HepG2 (cell line): ENCODE data around the gene COL8A1. TPM values are rescaled to one million over a fixed set of nuclear protein-coding genes. Genes with fewer than 3 reads are reported as not detected.

ENCODE experiments used
- ATAC-seq: fragments of 200-7000 bp; cut with Tn5 transposase; 3 replicates; pipeline ENCODE4 v1.9.1; 2020; ENCODE audit warnings: mild to moderate bottlenecking, moderate library complexity
- BruUV-seq: library from RNA; stranded (reverse); fragments of 400-500 nt; replicated peaks from 2 replicates; lab custom pipeline; 2021; lab: Mats Ljungman, UMichigan
- CTCF ChIA-PET: fragments of 300-600 bp; formaldehyde crosslinking; extraction: SDS; loops from one replicate; lab custom pipeline; 2021; ENCODE audit warnings: low total read pairs, inconsistent platforms, low intra/inter-chr PET ratio; lab: Yijun Ruan, JAX
- POLR2A ChIA-PET: fragments of 350-600 bp; sonication (Branson Sonifier 250); formaldehyde crosslinking; loops from one replicate; lab custom pipeline; 2020; ENCODE audit warnings: antibody characterized with exemption, inconsistent platforms; lab: Yijun Ruan, JAX
- DNase-seq: peaks from one replicate; pipeline ENCODE4 v3.0.0-alpha.2; 2015; ENCODE audit warnings: low spot score
- FAIRE-seq: peaks from 3 replicates; lab custom pipeline; 2011; peaks lifted over from hg19 to GRCh38; lab: Jason Lieb, UNC
- H2AFZ ChIP-seq: one replicate; pipeline ENCODE4 v1.6.1; 2011; ENCODE audit warnings: low read length, inconsistent platforms
- H3K27ac ChIP-seq: fragments of 300-600 bp; 3 replicates; pipeline ENCODE4 v1.8.0; 2011; ENCODE audit warnings: mixed run types, mild to moderate bottlenecking, mixed read lengths, low read length, inconsistent platforms; ENCODE audit not compliant: insufficient read depth; ENCODE audit errors: extremely low read length
- H3K27me3 ChIP-seq, 2 experiments: fragments of 200-600 bp in 1 of 2; 2 replicates in 1 of 2; 3 replicates in 1 of 2; pipeline versions ENCODE4 v1.6.0 to v1.8.0; 2011; ENCODE audit warnings: low read length in 2 of 2, mild to moderate bottlenecking in 2 of 2, moderate library complexity in 2 of 2, inconsistent platforms in 1 of 2; ENCODE audit not compliant: insufficient read depth in 2 of 2, control insufficient read depth in 1 of 2
- H3K36me3 ChIP-seq, 2 experiments: fragments of 200-600 bp in 1 of 2; replicated peaks in 1 of 2; 2 replicates in 1 of 2; 3 replicates in 1 of 2; pipeline versions ENCODE4 v1.5.1 to v1.8.0; 2011; ENCODE audit warnings: low read length in 2 of 2, inconsistent platforms in 1 of 2; ENCODE audit not compliant: insufficient read depth in 2 of 2, control insufficient read depth in 1 of 2
- H3K4me1 ChIP-seq: 2 replicates; pipeline ENCODE4 v1.5.1; 2012; ENCODE audit warnings: low read length, inconsistent platforms; ENCODE audit not compliant: insufficient read depth
- H3K4me2 ChIP-seq: 2 replicates; pipeline ENCODE4 v1.6.0; 2011; ENCODE audit warnings: low read depth, low read length, inconsistent platforms
- H3K4me3 ChIP-seq, 3 experiments: fragments of 200-600 bp in 1 of 3; sonication (generic), shearing (Covaris generic) in 1 of 3; replicated peaks in 1 of 3; 2 replicates each; pipeline ENCODE4 v1.5.1; 2011 to 2016; ENCODE audit warnings: low read length in 3 of 3, inconsistent platforms in 2 of 3, low read depth in 2 of 3, mild to moderate bottlenecking in 2 of 3, control low read depth in 1 of 3, mixed read lengths in 1 of 3; ENCODE audit not compliant: insufficient read depth in 1 of 3
- H3K79me2 ChIP-seq: one replicate; pipeline ENCODE4 v1.6.1; 2011; ENCODE audit warnings: low read length, inconsistent platforms; ENCODE audit not compliant: insufficient read depth
- H3K9ac ChIP-seq: 2 replicates; pipeline ENCODE4 v1.6.0; 2011; ENCODE audit warnings: mild to moderate bottlenecking, low read depth, low read length, inconsistent platforms; ENCODE audit not compliant: insufficient read depth
- H3K9me3 ChIP-seq: 2 replicates; pipeline ENCODE4 v1.5.1; 2012; ENCODE audit warnings: mild to moderate bottlenecking, low read length
- H4K20me1 ChIP-seq: 2 replicates; pipeline ENCODE4 v1.6.0; 2011; ENCODE audit warnings: inconsistent platforms, mild to moderate bottlenecking, low read length, moderate library complexity; ENCODE audit not compliant: insufficient read depth
- ARNT2 ChIP-seq: sonication (generic); formaldehyde crosslinking; IDR thresholded peaks from 2 replicates; pipeline ENCODE4 v1.8.0; 2022; ENCODE audit warnings: mild to moderate bottlenecking, low read depth, missing genetic modification reagents, moderate library complexity
- KIAA2018 ChIP-seq: sonication (generic); formaldehyde crosslinking; IDR thresholded peaks from 2 replicates; pipeline ENCODE4 v1.5.0; 2020; ENCODE audit warnings: mild to moderate bottlenecking, missing genetic modification reagents, borderline replicate concordance
- PCBP2 ChIP-seq: fragments of 200-400 bp; formaldehyde crosslinking; optimal IDR thresholded peaks from 2 replicates; pipeline ENCODE3; 2018; ENCODE audit warnings: low read length, low read depth; ENCODE audit not compliant: poor library complexity, severe bottlenecking
- PHF20 ChIP-seq: sonication (generic); formaldehyde crosslinking; IDR thresholded peaks from 2 replicates; pipeline ENCODE4 v1.5.0; 2020; ENCODE audit warnings: mild to moderate bottlenecking, missing genetic modification reagents
- ZNF331 ChIP-seq: sonication (generic); formaldehyde crosslinking; IDR thresholded peaks from 2 replicates; pipeline ENCODE4 v1.4.0; 2020; ENCODE audit warnings: missing genetic modification reagents
- ZNF567 ChIP-seq: sonication (generic); formaldehyde crosslinking; IDR thresholded peaks from 2 replicates; pipeline ENCODE4 v1.8.1; 2023; ENCODE audit warnings: mild to moderate bottlenecking, missing genetic modification reagents, borderline replicate concordance
- ZNF615 ChIP-seq: sonication (generic); formaldehyde crosslinking; IDR thresholded peaks from 2 replicates; pipeline ENCODE4 v1.5.0; 2020; ENCODE audit warnings: mild to moderate bottlenecking, missing genetic modification reagents, borderline replicate concordance
- ZNF619 ChIP-seq: sonication (generic); formaldehyde crosslinking; IDR thresholded peaks from 2 replicates; pipeline ENCODE4 v1.4.0; 2020; ENCODE audit warnings: mild to moderate bottlenecking, missing genetic modification reagents
- WGBS: methylation state at CpG from one replicate; pipeline ENCODE4 v1.1.6; 2017; ENCODE audit warnings: low lambda C conversion rate; 5-methylcytosine and 5-hydroxymethylcytosine counted together
- in situ Hi-C: cut with HindIII; loops from 2 replicates; pipeline ENCODE4 v1.10.0; 2017; ENCODE audit warnings: low pct_unique_long_range_greater_than_20kb; ENCODE audit not compliant: extremely low pct_ligation_motif_present
- intact Hi-C: fragments of 100-400 bp; cut with micrococcal nuclease; formaldehyde crosslinking; loops from one replicate; pipeline ENCODE4 v1.10.0; 2022; ENCODE audit not compliant: unreplicated experiment
- polyA plus RNA-seq, 8 experiments: library from polyadenylated mRNA; depleted of rRNA in 3 of 8; stranded (reverse) in 7 of 8; unstranded in 1 of 8; fragments of >200 nt; fragmentation: Illumina TruSeq in 4 of 8; extraction: Trizol in 4 of 8; gene quantifications; 2 replicates each; pipeline versions ENCODE4 v1.2.1 to v1.2.3, GENCODE V29; 2011 to 2016; ENCODE audit warnings: low read depth in 4 of 8, missing spikeins in 1 of 8, mixed read lengths in 1 of 8; ENCODE audit not compliant: insufficient read depth in 1 of 8
- total RNA-seq, 5 experiments: library from RNA; depleted of rRNA; stranded (reverse); fragments of >200 nt; fragmentation: Illumina TruSeq; extraction: Trizol; gene quantifications; 2 replicates each; pipeline ENCODE4 v1.2.3, GENCODE V29; 2016; ENCODE audit warnings: low read depth in 1 of 5

Gene COL8A1
- total and polyA plus RNA-seq, 2 of the 13 experiments (the other 11 are each of a cell fraction or from before 2014, with no cell fraction given), result not detected

- Histone ChIP-seq H3K9me3 (no peaks in the 10 kb centered on the region), H3K79me2 (no peaks in the 10 kb centered on the region), H3K4me1 (no peaks in the 10 kb centered on the region), H3K36me3 (no peaks in the 10 kb centered on the region), H3K9ac (no peak overlapping the region), H4K20me1 (no peaks in the 10 kb centered on the region), H3K27ac (no peak overlapping the region), H3K4me3 (no peak overlapping the region), H3K27me3 (no peaks in the 10 kb centered on the region), H3K4me2 (no peak overlapping the region), H2AFZ (no peak overlapping the region)
- BruUV-seq, result no TSS peak
- no peak for DNase-seq
- no peak for FAIRE-seq
- TF ChIP-seq PCBP2 (peak; percentile 47), ZNF567 (CRISPR knock-in tag) (no peak)
- POLR2A ChIA-PET, result no interaction called here
- CTCF ChIA-PET, result no interaction called here
- in situ Hi-C loops (no loop called here), intact Hi-C loops (no loop called here)
- 1% methylated on average over 8 of the region's 8 CpGs for WGBS
- ATAC-seq, result no peak
Observed at GRCh38 chr3:99720985-99721632, 82.7 kb downstream of the COL8A1 start.

GRCh38 chr3:99721633-99722007 is 83.2 kb downstream of the COL8A1 start:
- ATAC-seq (no peak), FAIRE-seq (no peak), DNase-seq (no peak)
- ChIA-PET CTCF (no interaction called here), POLR2A (no interaction called here)
- BruUV-seq, result no TSS peak
- no peak overlapping the region for H2AFZ ChIP-seq
- H3K9ac ChIP-seq, result no peak overlapping the region
- H3K4me3 ChIP-seq, result no peak overlapping the region
- no peak overlapping the region for H3K4me2 ChIP-seq
- TF ChIP-seq ARNT2 (CRISPR knock-in tag) (no peak), ZNF615 (CRISPR knock-in tag) (no peak), ZNF619 (CRISPR knock-in tag) (no peak), PHF20 (CRISPR knock-in tag) (no peak), KIAA2018 (no peak), ZNF331 (CRISPR knock-in tag) (no peak)
- no peaks in the 10 kb centered on the region for H4K20me1 ChIP-seq
- H3K79me2 ChIP-seq, result no peaks in the 10 kb centered on the region
- no peaks in the 10 kb centered on the region for H3K27me3 ChIP-seq
- 53% methylated on average over 2 of the region's 2 CpGs for WGBS
- H3K27ac ChIP-seq, result no peak overlapping the region
- no peaks in the 10 kb centered on the region for H3K9me3 ChIP-seq
- in situ Hi-C loops (no loop called here), intact Hi-C loops (no loop called here)
- H3K4me1 ChIP-seq, result no peaks in the 10 kb centered on the region
- no peaks in the 10 kb centered on the region for H3K36me3 ChIP-seq
